OCI-LY1 (cell line): ENCODE results near the gene ABCF1.

ENCODE experiments used
- H2AFZ ChIP-seq: fragments of 200-600 bp; sonication (generic), shearing (Covaris generic); 2 replicates; pipeline ENCODE4 v1.6.0; 2014; ENCODE audit warnings: antibody characterized with exemption, mild to moderate bottlenecking, low read length
- H3F3A ChIP-seq: fragments of 200-600 bp; sonication (generic), shearing (Covaris generic); 2 replicates; pipeline ENCODE4 v1.6.0; 2014; ENCODE audit warnings: mild to moderate bottlenecking, antibody characterized with exemption, low read length, moderate library complexity; ENCODE audit not compliant: insufficient read depth
- H3K27ac ChIP-seq: fragments of 200-600 bp; sonication (generic); 2 replicates; pipeline ENCODE4 v1.5.1; 2014; ENCODE audit warnings: low read length, mixed run types, mild to moderate bottlenecking, low read depth; ENCODE audit not compliant: poor library complexity, severe bottlenecking
- H3K27me3 ChIP-seq: fragments of 200-600 bp; sonication (generic); 2 replicates; pipeline ENCODE4 v1.6.0; 2014; ENCODE audit warnings: antibody characterized with exemption, mild to moderate bottlenecking, low read length, moderate library complexity; ENCODE audit not compliant: insufficient read depth
- H3K36me3 ChIP-seq: fragments of 200-600 bp; sonication (generic); 2 replicates; pipeline ENCODE4 v1.6.1; 2014; ENCODE audit warnings: mild to moderate bottlenecking, antibody characterized with exemption, low read length, moderate library complexity, mixed read lengths; ENCODE audit not compliant: insufficient read depth
- H3K4me1 ChIP-seq: fragments of 200-600 bp; sonication (generic); 2 replicates; pipeline ENCODE4 v1.5.1; 2014; ENCODE audit warnings: mild to moderate bottlenecking, low read length, moderate library complexity; ENCODE audit not compliant: insufficient read depth, severe bottlenecking
- H3K4me2 ChIP-seq: fragments of 200-600 bp; sonication (generic), shearing (Covaris generic); 2 replicates; pipeline ENCODE4 v1.6.1; 2014; ENCODE audit warnings: low read length
- H3K4me3 ChIP-seq: fragments of 200-600 bp; sonication (generic); 2 replicates; pipeline ENCODE4 v1.5.1; 2014; ENCODE audit warnings: low read length, low read depth, mild to moderate bottlenecking, mixed read lengths; ENCODE audit not compliant: poor library complexity, severe bottlenecking
- H3K79me2 ChIP-seq: fragments of 200-600 bp; shearing (Covaris generic); 2 replicates; pipeline ENCODE4 v1.6.1; 2016; ENCODE audit warnings: mixed run types, low read length, mixed read lengths; ENCODE audit not compliant: insufficient read depth
- H3K9ac ChIP-seq: fragments of 200-600 bp; sonication (generic), shearing (Covaris generic); 2 replicates; pipeline ENCODE4 v1.6.1; 2014; ENCODE audit warnings: mild to moderate bottlenecking, low read length, mixed read lengths
- H3K9me2 ChIP-seq: fragments of 200-600 bp; sonication (generic), shearing (Covaris generic); 2 replicates; pipeline ENCODE4 v1.6.1; 2014; ENCODE audit warnings: low read depth, mild to moderate bottlenecking, low read length, mixed read lengths
- H3K9me3 ChIP-seq: fragments of 200-600 bp; shearing (Covaris generic); 2 replicates; pipeline ENCODE4 v1.6.1; 2014; ENCODE audit warnings: low read length, mixed read lengths
- H4K20me1 ChIP-seq: fragments of 200-600 bp; sonication (generic), shearing (Covaris generic); 2 replicates; pipeline ENCODE4 v1.6.0; 2016; ENCODE audit warnings: mild to moderate bottlenecking, low read length; ENCODE audit not compliant: insufficient read depth
- CTCF ChIP-seq: fragments of 200-600 bp; sonication (generic), shearing (Covaris generic); IDR thresholded peaks from 2 replicates; pipeline ENCODE4 v1.5.1; 2017; ENCODE audit warnings: mild to moderate bottlenecking, antibody characterized with exemption, low read length, moderate library complexity, mixed read lengths
- EZH2 ChIP-seq: fragments of 200-600 bp; sonication (generic), shearing (Covaris generic); IDR thresholded peaks from 2 replicates; pipeline ENCODE4 v1.8.0; 2017; ENCODE audit warnings: borderline replicate concordance, mixed run types, mild to moderate bottlenecking, antibody characterized with exemption, low read length, moderate library complexity, mixed read lengths

The ABCF1 gene

GRCh38 chr6:30641048-30641447 is 69.8 kb downstream of the ABCF1 start:
- Histone ChIP-seq H3K9me2 (no peaks in the 10 kb centered on the region), H3K36me3 (peaks cover 12% of the 10 kb centered on the region; the same call in 1 of the 2 replicates), H3K4me1 (peaks cover 6% of the 10 kb centered on the region), H2AFZ (no peak overlapping the region), H3K79me2 (no peaks in the 10 kb centered on the region), H3K4me2 (no peak overlapping the region), H3K4me3 (no peak overlapping the region), H3K9me3 (no peaks in the 10 kb centered on the region), H4K20me1 (no peaks in the 10 kb centered on the region), H3K27ac (no peak overlapping the region), H3K27me3 (no peaks in the 10 kb centered on the region), H3K9ac (no peak overlapping the region), H3F3A (no peaks in the 10 kb centered on the region)
- TF ChIP-seq CTCF (no peak), EZH2 (no peak)
